NCI-H510A (cell line): ENCODE results near the gene ADAP1.
"Not testable (repeated sequence)": the region's sequence is repeated elsewhere in the genome, so short reads cannot be mapped to it uniquely, and the experiment has no call there.

Experiments used
- DNase-seq: peaks from one replicate; lab custom pipeline; 2025; lab: John Stamatoyannopoulos, UW

The ADAP1 gene

DNA sequence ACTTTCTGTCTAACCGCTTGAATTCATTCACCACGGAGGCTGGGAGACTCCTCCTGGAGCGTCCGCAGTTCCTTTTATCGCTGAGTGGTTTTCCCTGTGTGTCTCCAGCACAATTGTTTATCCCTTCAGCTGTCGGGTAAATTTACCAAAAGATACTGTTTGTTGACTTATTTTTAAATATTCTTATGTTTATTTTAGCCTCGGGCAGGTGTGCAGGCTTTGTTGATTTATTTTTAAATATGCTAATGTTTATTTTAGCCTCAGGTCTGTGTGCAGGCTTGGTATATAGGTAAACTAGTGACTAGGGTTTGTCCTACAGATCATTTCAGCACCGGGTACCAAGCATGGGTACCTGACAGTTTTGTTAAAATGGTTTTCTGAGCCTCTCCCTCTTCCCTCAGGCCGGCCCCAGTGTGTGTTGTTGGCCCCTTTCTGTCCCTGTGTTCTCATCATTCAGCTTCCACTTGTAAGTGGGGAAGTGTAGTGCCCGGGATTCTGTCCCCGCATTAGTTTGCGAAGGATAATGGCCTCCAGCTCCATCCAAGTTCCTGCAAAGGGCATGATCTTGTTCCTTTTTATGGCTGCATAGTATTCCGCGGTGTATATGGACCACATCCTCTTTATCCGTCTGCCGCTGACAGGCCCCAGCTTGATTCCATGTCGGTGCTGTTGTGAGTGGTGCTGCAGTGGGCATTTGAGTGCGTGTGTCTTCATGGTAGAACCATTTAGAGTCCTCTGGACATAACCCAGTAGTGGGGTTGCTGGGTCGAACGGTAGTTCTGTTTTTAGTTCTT, 72.8 kb downstream of the ADAP1 start:
- DNase-seq, result no peak

DNA sequence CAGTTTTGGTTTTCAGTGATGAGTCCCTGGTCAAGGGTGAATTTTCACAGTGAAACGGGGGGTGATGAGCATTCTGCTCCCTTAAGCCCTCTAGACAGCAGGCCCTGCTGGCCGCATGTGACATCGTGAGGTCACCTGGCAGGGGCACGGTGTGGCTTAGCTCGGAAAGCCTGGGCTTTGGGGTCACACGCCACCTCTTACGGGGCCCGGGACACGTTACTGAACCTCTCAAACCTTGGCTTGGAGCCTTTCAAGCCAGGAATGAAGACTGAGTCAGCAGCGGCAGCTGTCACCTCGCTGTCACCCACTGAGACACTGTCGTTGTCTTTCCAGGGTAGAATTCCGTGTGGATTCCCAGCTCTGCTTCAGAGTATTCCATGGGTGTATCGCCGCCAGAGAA, 74.0 kb downstream of the ADAP1 start:
- DNase-seq, result no peak

DNA sequence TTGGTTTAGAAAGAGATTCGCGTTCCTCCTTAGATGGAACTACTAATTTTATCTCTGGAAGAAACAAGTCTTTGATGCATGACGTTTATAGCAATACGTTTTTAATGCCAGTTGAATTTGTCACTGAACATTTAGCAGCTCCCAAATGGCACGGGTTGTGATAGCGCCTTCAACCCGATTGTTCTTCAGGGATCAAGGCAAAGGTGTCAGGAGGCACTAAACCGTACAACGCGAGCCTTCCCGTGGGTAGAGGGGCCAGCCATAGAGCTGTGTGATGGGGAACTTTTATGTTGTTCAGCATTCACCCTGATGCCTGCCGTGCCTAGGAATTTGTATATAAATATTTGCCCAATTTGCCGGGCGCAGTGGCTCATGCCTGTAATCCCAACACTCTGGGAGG, 74.8 kb downstream of the ADAP1 start:
- DNase-seq, result no peak

DNA sequence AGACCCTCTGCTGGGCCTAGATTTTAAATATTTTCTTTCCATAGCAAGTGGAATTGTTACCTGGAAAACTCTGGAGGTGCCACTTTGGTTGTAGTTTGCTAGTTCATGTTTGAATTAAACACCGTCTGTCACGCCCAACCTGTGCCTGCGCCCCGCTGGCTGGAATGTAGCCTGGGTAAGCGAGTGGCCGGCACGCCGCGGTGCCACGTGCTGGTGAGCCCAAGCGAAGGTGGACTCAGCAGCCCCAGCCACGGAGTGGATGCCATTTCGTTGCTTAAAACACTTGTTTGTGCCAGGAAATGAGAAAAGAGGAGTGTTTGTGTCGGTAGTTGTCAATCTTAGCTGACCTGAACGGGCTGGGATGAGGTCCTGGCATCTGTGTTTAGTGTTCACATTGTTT, 75.4 kb downstream of the ADAP1 start:
- DNase-seq, result no peak

DNA sequence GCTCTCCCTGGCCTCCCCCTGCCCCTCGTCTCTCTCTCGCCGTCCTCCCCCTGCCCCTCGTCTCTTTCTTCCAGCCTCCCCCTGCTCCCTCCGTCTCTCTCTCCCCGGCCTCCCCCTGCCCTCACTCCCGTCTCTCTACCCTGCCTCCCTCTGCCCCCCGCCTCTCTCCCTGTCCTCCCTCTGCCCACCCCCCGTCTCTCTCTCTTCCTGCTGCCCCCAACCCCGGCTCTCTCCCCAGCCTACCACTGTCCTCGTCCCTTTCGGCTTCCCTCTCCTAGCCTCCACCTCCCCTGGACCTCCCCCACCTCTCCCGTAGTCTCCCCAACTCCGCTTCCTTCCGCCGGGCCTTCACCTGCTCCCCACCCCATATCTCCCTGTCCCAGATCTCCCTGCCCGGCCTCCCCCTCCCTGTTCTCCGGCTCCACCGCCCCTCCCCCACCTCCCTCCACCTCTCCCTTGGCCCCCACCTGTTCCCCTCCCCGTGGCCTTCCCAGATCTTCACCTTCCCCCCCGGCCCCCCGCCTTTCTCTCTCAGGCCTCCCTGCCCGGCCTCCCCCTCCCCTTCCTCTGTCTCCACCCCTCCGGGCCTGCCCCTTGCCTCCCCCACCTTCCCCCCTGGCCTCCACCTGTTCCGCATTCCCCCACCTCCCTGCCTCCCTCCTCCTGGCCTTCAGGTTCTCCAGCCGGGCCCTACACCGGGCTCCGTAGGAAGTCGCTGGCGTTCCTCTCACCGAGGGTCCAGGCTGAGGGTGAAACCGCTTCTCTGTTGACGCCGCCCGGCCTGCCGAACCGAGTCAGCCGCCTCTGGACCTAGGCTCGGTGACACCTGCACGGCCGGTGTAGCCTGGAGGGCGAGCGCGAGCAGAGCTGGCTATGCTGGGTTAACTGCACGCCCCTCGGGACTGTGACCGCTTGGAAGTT, 76.9 kb downstream of the ADAP1 start:
- DNase-seq, result no peak

DNA sequence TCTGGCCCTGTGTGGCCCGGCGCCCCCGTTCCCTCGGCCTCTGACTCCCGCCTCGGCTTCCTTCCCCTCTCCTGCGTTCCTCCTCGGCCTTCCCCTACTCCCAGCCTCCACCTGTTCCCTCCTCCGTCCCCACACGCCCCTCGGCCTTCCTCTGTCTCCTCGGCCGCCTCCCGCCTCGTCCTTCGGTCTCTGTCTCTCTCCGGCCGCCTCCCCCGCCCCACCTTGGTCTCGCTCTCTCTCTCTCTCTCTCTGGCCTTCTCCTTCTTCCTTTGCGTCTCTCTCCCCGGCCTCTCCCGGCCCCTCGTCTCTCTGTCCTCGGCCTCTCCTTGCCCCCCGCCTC, 77.5 kb downstream of the ADAP1 start:
- no peak for DNase-seq

DNA sequence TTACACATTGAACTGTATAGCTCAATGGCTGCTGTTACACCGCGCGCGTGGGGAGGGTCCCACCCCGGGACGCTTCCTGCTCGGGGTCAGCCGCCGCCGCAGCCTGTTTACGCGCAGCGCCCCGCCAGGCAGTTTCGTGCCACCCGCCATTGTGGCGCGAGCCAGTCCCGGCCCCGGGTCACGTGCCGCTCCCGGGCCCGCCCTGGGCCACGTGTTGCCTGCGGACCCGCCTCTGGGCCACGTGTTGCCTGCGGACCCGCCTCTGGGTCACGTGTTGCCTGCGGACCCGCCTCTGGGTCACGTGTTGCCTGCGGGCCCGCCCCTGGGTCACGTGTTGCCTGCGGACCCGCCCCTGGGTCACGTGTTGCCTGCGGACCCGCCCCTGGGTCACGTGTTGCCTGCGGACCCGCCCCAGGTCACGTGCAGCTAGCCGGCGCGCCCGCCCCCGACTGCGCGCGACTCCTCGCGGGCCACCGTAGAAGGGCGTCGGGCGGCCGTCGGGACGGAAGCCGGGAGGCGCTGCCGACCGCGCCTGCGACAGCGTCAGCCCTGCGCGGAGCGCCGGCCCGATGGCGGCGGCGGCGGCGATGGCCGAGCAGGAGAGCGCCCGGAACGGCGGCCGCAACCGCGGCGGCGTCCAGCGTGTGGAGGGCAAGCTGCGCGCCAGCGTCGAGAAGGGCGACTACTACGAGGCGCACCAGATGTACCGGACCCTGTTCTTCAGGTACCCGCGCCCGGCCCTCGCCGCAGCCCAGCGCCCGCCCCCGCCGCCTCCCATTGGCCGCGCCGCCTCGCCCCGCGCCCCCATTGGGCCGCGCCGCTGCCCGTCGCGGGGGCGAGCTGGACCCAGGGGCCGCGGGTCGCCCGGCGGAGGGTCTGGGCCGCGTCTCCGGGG, 78.2 kb downstream of the ADAP1 start, which contains the start of gene GET4:
Gene GET4 (plus strand): TSS at position 478 of the 895 bp plus-strand sequence. CDS start 92 bp downstream, at position 570.
- no peak for DNase-seq

DNA sequence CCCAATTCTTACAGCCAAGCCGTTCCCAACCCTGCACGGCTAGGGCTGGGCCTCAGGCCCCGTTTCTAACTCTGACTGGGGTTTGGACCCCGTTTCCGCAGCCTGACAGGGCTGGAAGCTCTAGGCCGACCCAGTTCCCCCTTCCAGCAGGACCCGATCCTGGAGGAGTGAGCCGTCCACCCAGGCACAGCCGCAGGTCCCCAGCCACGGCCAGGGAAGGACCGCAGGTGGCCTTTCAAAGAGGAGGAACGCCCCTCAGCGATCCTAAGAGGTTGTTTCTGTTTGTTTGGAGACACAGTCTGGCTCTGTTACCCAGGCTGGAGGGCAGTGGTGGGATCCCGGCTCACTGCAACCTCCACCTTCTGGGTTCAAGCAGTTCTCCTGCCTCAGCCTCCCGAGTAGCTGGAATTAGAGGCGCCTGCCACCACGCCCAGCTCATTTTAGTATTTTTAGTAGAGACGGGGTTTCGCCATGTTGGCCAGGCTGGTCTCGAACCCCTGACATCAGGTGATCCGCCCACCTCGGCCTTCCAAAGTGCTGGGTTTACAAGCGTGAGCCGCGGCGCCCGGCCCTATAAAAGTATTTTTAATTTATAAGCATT, 78.9 kb downstream of the ADAP1 start:
- DNase-seq, result no peak

DNA sequence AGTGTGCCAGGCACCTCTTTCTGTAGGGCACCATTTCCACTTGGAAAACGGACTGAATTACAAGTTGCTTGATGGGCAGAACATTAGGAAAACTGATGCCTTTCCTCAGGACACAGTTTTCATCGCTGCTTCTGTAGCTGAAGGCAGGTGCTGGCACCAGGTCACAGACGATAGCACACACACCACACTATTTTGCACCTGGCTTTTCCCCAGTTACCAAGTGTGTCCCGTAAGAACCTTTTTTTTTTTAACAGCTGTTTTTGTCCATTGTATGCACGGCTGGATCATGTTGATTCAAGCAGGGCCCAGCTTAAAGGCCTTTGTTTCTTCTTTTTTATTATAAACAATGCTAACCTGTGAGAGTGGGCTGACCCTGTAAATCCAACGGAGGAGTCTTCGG, 79.4 kb downstream of the ADAP1 start:
- DNase-seq, result no peak

DNA sequence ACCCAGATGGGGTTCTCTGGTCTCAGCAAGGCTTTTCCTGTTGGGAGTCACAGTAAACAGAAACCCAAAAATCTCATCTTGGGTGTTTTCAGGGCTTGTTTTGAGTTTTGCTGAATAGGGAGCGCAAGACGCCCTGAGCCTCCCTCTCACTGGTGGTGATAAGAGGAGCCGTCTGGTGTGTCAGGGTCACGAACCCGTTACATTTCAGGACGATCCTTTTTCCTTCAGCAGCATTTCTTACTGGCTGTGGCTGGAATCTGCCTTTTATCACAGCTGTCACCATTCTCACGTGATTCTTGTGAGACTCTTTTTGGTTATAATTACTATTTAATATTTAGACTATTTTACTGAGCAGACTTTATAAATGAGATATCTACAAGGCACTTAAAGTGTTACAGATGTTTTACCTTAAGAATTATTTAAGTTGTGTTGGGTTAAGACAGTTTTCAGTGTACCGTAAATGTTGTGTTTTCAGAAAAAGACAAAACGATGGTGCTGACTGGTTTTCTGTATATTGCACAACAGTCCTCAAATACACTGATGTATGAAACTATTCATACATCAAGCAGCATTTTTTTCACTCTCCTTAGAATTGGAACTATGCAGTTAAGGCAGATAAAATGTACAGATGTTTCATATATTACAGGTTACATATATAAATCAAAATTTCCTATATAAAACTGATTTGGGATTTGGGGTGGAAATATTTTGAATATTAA, 80.3 kb downstream of the ADAP1 start:
- no peak for DNase-seq

DNA sequence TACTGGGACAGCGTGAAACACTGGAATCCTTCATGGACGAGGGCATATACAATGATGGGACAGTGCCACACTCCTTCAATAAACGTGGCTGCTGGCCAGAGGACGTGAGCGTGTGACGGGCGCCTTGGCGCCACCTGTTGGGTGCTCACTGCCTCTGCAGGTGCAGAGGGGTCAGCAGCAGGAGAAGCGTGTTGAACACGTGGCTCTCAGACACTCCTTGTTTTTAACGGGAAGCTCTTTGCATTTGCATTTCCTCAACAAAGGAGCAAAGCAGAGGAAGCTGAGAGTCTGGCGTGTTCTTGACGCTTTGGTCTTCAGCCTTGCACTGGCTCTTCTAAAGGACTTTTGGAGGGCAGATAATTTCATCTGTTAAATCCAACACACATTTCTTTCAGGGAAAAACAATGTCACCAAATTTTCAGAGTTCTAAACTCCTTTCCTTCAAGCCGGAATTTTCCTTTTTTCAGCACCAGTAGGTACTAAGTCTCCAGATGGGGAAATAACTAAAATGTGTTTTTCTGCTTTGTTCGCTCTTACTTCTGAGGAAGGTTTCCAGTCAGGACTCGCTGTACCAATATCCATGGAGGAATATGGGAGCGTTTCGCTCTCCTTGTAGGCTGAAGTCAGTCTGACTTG, 81.0 kb downstream of the ADAP1 start:
- DNase-seq, result no peak

DNA sequence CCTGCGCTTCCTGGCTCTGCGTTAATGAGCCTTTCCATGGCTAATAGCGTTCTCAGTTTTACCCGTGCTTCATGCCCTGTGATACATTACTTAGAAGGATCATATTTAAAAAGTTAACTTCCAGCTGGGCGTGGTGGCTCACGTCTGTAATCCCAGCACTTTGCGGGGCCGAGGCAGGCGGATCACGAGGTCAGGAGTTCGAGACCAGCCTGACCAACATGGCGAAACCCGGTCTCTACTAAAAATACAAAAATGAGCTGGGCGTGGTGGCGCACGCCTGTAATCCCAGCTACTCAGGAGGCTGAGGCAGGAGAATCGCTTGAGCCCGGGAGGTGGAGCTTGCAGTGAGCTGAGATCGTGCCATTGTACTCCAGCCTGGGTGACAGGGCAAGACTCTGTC, 81.8 kb downstream of the ADAP1 start:
- not testable (repeated sequence) for DNase-seq

DNA sequence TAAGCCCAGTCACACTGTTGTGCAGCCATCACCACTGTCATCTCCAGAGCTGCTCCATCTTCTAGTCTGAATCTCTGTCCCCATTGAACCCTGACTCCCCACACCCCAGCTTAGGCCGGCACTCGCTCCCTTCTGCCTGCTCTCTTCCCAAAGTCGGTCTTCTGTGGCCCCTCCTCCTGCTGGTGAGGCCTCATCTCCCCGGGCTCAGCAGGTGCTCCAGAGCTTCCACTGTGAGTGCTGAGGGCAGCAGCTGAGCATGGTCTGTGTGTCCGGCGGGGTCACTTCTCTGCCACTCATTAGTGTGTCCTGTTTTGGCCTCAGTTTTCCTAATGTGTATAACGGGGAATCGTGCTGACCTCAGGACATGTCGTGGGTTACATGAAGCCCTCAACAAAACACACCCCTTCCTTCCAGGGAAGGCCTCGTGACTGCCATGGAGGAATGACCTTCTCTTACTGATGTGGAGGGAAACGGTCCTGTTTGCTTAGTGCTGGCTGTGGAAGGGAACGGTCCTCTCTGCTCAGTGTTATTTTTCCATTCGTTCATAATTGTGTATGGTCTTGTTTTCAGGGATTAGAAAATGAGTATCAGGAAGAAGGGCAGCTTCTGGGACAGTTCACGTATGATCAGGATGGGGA, 82.5 kb downstream of the ADAP1 start:
- no peak for DNase-seq

DNA sequence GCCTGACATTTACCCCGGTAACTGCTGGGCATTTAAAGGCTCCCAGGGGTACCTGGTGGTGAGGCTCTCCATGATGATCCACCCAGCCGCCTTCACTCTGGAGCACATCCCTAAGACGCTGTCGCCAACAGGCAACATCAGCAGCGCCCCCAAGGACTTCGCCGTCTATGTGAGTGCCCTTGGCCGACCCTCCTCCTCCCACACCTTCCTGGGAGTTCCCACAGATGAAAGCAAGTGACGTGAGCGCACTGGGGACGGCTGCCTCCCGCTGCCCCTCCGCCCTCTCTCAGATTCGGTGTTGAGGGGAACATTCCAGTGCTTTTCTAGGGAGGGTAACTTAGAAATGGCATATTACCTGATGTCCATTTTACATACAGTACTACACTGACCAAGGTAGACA, 85.1 kb downstream of the ADAP1 start:
- no peak for DNase-seq

DNA sequence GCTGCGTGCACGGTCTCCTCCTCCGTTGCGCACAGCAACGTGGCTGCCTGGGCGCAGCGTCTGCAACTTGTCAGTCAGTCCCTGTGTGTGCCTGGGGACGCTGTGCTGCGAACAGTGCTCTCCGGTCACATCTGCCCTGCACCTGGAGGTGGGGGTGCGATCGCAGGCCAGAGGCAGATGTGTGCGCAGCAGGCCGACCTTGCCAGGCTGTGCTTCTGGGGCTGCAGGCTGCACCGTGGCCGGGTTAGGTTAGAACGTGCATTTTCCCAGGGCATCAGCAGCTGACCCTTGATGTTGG, 86.3 kb downstream of the ADAP1 start:
- DNase-seq, result no peak

DNA sequence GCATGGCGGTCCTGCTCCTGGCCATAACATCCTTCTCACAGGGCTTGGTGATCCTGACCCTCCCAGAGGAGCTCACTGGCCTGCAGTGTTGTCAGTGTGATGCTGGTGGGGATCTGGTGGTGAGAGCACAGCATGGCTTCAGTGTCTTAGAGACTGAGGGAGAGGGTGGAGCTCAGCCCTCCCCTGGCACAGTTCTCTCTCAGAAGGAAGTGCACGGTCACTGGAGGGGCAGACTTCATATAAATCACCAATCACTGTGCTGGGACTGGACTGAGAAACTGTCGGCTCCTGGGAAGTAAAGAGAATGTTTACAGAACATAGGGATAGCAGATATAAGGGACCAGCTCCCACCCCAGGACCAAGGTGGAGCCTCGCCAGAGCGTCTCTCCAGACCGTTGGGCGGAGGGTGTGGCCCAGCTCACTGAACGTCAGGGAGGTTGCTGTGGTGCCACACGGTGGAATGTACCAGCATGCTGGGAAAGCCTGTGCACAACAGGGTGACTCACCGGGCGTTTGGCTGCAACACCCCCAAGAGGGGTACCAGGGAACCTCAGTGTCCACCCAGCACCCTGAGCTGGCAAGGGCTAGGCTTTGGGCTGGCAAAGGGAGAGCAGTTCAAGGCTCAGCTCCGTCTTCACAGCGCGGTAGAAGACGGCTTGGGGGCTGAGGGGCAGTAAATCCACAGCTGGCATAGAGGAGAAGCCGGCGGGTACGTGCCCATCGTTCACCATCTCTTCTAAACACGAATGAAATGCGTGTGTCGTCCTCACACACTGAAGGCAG, 86.9 kb downstream of the ADAP1 start:
- no peak for DNase-seq

DNA sequence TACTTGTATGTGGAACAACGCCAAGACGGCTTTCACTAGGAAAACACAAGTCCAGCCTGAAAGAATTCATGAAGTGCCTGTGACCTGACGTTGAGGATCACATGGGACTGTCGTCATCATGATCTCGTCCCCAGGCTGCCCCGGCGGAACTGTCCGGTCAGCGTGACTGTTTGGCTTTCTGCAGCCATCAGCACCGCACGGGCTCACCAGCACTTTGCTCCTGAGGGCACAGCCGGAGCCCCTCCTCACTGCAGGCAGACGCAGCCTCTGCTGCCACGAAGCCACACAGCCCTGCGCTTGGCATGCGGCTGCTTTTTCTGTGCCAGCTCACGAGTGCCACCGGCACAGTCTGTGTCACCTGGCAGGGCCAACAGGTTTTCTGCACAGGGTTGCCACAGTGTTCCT, 87.5 kb downstream of the ADAP1 start:
- DNase-seq, result no peak

DNA sequence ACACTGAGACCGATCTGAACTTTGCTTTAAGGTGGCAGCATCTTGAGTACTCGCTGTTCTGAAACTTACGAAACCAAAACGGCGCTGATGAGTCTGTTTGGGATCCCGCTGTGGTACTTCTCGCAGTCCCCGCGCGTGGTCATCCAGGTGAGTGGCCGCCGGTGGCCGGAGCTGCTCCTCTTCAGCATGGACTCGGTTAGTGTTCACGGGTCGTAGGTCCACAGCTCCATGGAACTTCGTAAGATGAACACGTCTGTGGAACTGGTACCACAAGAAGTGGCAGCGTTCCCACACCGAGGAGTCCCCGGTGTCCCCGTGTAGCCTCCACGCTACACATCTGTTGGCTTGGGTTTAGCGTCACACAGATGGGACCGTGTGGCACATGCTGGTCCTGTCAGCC, 88.6 kb downstream of the ADAP1 start:
- no peak for DNase-seq

DNA sequence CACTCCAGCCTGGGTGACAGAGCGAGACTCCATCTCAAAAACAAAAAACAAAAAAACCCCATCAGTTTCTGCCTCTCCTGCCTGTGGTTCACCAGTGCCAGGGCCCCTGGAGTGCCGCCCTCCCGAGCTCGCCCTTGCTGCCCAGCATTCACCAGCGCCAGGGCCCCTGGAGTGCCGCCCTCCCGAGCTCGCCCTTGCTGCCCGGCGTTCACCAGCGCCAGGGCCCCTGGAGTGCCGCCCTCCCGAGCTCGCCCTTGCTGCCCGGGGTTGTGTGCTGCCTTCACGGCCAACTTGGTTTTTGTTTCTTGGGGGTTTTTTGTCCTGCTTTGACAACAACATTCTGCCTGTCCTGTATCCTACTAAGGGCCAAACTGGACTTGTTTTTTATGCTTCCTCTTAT, 91.4 kb downstream of the ADAP1 start:
- DNase-seq, result no peak

DNA sequence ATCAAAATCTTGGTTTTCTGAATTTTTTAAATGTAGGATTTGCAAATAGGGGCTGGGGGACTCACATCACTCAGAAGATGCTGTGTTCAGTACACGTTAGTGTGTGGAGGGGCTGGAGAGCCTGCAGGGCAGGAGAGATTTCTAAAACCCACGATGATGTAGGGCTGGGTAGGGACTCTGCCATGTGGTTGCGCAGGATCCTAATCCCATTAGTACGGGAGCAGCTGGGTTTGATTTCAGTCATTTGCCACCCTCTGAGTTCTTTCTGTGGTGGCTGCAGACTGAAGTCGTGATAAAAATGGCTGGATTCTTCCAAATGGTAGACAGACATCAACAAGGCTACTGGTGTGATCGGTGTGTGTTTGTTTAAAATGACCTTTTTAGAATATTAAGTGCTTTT, 92.3 kb downstream of the ADAP1 start:
- no peak for DNase-seq
